ENCODE results near the gene CEP126. TPM values are rescaled to one million over a fixed set of nuclear protein-coding genes. Genes with fewer than 3 reads are reported as not detected.

Gene CEP126
- total RNA-seq, 2 experiments from 2014 or later: 0.50 to 0.55 TPM

- Mint-ChIP-seq H3K9me3 (no peaks in the 10 kb centered on the region), H3K4me1 (no peaks in the 10 kb centered on the region), H3K4me3 (no peak overlapping the region), H3K36me3 (ENCODE audit: low read depth) (no peaks in the 10 kb centered on the region), H3K27me3 (no peaks in the 10 kb centered on the region), H3K27ac (no peak overlapping the region)
- DNase-seq: no peak
- POLR2A ChIA-PET: no interaction called here
- CTCF ChIA-PET: no interaction called here
Measured at GRCh38 chr11:102004220-102004619, 89.4 kb downstream of the CEP126 start.

GRCh38 chr11:102005306-102005705 lies 90.5 kb downstream of the CEP126 start:
- Mint-ChIP-seq H3K27ac (no peak overlapping the region), H3K36me3 (ENCODE audit: low read depth) (no peaks in the 10 kb centered on the region), H3K27me3 (peaks cover 8% of the 10 kb centered on the region), H3K4me3 (no peak overlapping the region), H3K9me3 (no peaks in the 10 kb centered on the region), H3K4me1 (no peaks in the 10 kb centered on the region)
- POLR2A ChIA-PET: no interaction called here
- DNase-seq: no peak
- CTCF ChIA-PET: no interaction called here

- Mint-ChIP-seq H3K27ac (no peak overlapping the region), H3K4me1 (no peaks in the 10 kb centered on the region), H3K27me3 (peaks cover 16% of the 10 kb centered on the region), H3K9me3 (no peaks in the 10 kb centered on the region), H3K4me3 (no peak overlapping the region), H3K36me3 (ENCODE audit: low read depth) (no peaks in the 10 kb centered on the region)
- POLR2A ChIA-PET: interaction anchor here (0.6 kb wide), 1 partner anchor 94 kb away, joined by 3 read pairs; no protein-coding TSS in a partner anchor
- CTCF ChIA-PET: interaction anchor here (0.6 to 1.7 kb wide), 2 partner anchors 146 to 327 kb away, joined by 3 to 4 read pairs; no protein-coding TSS in a partner anchor
- DNase-seq: no peak
Measured at GRCh38 chr11:102006835-102007566, 92.2 kb downstream of the CEP126 start.

- no peaks in the 10 kb centered on the region for H3K36me3 Mint-ChIP-seq (ENCODE audit: low read depth)
- peaks cover 16% of the 10 kb centered on the region for H3K27me3 Mint-ChIP-seq
- no peak overlapping the region for H3K27ac Mint-ChIP-seq
- ChIA-PET POLR2A (interaction anchor here (0.5 to 0.6 kb wide), 2 partner anchors 95 to 117 kb away, joined by 3 to 4 read pairs; no protein-coding TSS in a partner anchor), CTCF (interaction anchor here (0.6 to 1.7 kb wide), 3 partner anchors 9 to 326 kb away, joined by 3 to 4 read pairs (median 3); no protein-coding TSS in a partner anchor)
- no peaks in the 10 kb centered on the region for H3K9me3 Mint-ChIP-seq
- H3K4me1 Mint-ChIP-seq: no peaks in the 10 kb centered on the region
- DNase-seq: no peak
- no peak overlapping the region for H3K4me3 Mint-ChIP-seq
Measured at GRCh38 chr11:102007567-102008437, 93.0 kb downstream of the CEP126 start.

GRCh38 chr11:102010776-102011494 lies 96.1 kb downstream of the CEP126 start:
- Mint-ChIP-seq H3K27ac (no peak overlapping the region), H3K27me3 (peaks cover 16% of the 10 kb centered on the region), H3K9me3 (no peaks in the 10 kb centered on the region), H3K4me3 (no peak overlapping the region), H3K36me3 (ENCODE audit: low read depth) (no peaks in the 10 kb centered on the region), H3K4me1 (no peaks in the 10 kb centered on the region)
- no peak for DNase-seq
- POLR2A ChIA-PET: no interaction called here
- CTCF ChIA-PET: no interaction called here

GRCh38 chr11:102012946-102013345 lies 98.1 kb downstream of the CEP126 start:
- CTCF ChIA-PET: no interaction called here
- DNase-seq: peak; percentile 21
- no peak overlapping the region for H3K27ac Mint-ChIP-seq
- peaks cover 16% of the 10 kb centered on the region for H3K27me3 Mint-ChIP-seq
- POLR2A ChIA-PET: no interaction called here
- H3K4me1 Mint-ChIP-seq: no peaks in the 10 kb centered on the region
- no peak overlapping the region for H3K4me3 Mint-ChIP-seq
- no peaks in the 10 kb centered on the region for H3K9me3 Mint-ChIP-seq
- H3K36me3 Mint-ChIP-seq (ENCODE audit: low read depth): no peaks in the 10 kb centered on the region

- Mint-ChIP-seq H3K9me3 (no peaks in the 10 kb centered on the region), H3K36me3 (ENCODE audit: low read depth) (no peaks in the 10 kb centered on the region), H3K27ac (no peak overlapping the region), H3K4me1 (no peaks in the 10 kb centered on the region), H3K4me3 (no peak overlapping the region), H3K27me3 (peaks cover 14% of the 10 kb centered on the region)
- no peak for DNase-seq
- POLR2A ChIA-PET: no interaction called here
- CTCF ChIA-PET: no interaction called here
Measured at GRCh38 chr11:102014756-102015155, 99.9 kb downstream of the CEP126 start.

- Mint-ChIP-seq H3K36me3 (ENCODE audit: low read depth) (no peaks in the 10 kb centered on the region), H3K27me3 (no peaks in the 10 kb centered on the region), H3K9me3 (no peaks in the 10 kb centered on the region), H3K4me1 (no peaks in the 10 kb centered on the region), H3K27ac (no peak overlapping the region), H3K4me3 (no peak overlapping the region)
- ChIA-PET POLR2A (no interaction called here), CTCF (interaction anchor here (0.9 kb wide), 1 partner anchor 9 kb away, joined by 3 read pairs; no protein-coding TSS in a partner anchor)
- no peak for DNase-seq
Measured at GRCh38 chr11:102017026-102017425, 102.2 kb downstream of the CEP126 start.

GRCh38 chr11:102026217-102026616 lies 111.4 kb downstream of the CEP126 start:
- DNase-seq: no peak
- CTCF ChIA-PET: no interaction called here
- Mint-ChIP-seq H3K4me3 (no peak overlapping the region), H3K4me1 (no peaks in the 10 kb centered on the region), H3K9me3 (no peaks in the 10 kb centered on the region), H3K27ac (no peak overlapping the region), H3K27me3 (peaks cover 9% of the 10 kb centered on the region), H3K36me3 (ENCODE audit: low read depth) (no peaks in the 10 kb centered on the region)
- POLR2A ChIA-PET: no interaction called here

- CTCF ChIA-PET: no interaction called here
Measured at GRCh38 chr11:102026959-102027358, 112.1 kb downstream of the CEP126 start.

GRCh38 chr11:102036757-102037156 lies 121.9 kb downstream of the CEP126 start:
- ChIA-PET CTCF (no interaction called here), POLR2A (no interaction called here)
- Mint-ChIP-seq H3K4me1 (no peaks in the 10 kb centered on the region), H3K27me3 (peaks cover 6% of the 10 kb centered on the region), H3K36me3 (ENCODE audit: low read depth) (no peaks in the 10 kb centered on the region), H3K4me3 (no peak overlapping the region), H3K9me3 (no peaks in the 10 kb centered on the region), H3K27ac (no peak overlapping the region)
- DNase-seq: no peak

More at GRCh38 chr11:102026959-102027358, 112.1 kb downstream of the CEP126 start:
- no peaks in the 10 kb centered on the region for H3K9me3 Mint-ChIP-seq
- no peak overlapping the region for H3K27ac Mint-ChIP-seq
- H3K36me3 Mint-ChIP-seq (ENCODE audit: low read depth): no peaks in the 10 kb centered on the region
- H3K27me3 Mint-ChIP-seq: peaks cover 9% of the 10 kb centered on the region
- DNase-seq: no peak
- H3K4me3 Mint-ChIP-seq: no peak overlapping the region
- H3K4me1 Mint-ChIP-seq: no peaks in the 10 kb centered on the region
- POLR2A ChIA-PET: no interaction called here

GRCh38 chr11:102046841-102047240 lies 132.0 kb downstream of the CEP126 start:
- H3K4me1 Mint-ChIP-seq: peaks cover 10% of the 10 kb centered on the region
- H3K4me3 Mint-ChIP-seq: peak overlapping the region; percentile 51
- no peaks in the 10 kb centered on the region for H3K36me3 Mint-ChIP-seq (ENCODE audit: low read depth)
- H3K9me3 Mint-ChIP-seq: no peaks in the 10 kb centered on the region
- peaks cover 31% of the 10 kb centered on the region for H3K27me3 Mint-ChIP-seq
- H3K27ac Mint-ChIP-seq: no peak overlapping the region
- no peak for DNase-seq
- POLR2A ChIA-PET: no interaction called here
- CTCF ChIA-PET: no interaction called here
